GM12878 (cell line): ENCODE measurements around the gene AKAP13. TPM values are rescaled to one million over a fixed set of nuclear protein-coding genes. Genes with fewer than 3 reads are reported as not detected.

Source experiments
- ATAC-seq: fragments of 200-7000 bp; cut with Tn5 transposase; 3 replicates; pipeline ENCODE4 v1.9.1; 2020; ENCODE audit warnings: mild to moderate bottlenecking, moderate library complexity
- BruUV-seq: library from RNA; stranded (reverse); fragments of 400-500 nt; replicated peaks from 2 replicates; lab custom pipeline; 2021; lab: Mats Ljungman, UMichigan
- CTCF ChIA-PET: fragments of 300-600 bp; sonication (Branson Sonifier 250); formaldehyde crosslinking; extraction: SDS; loops from one replicate; lab custom pipeline; 2021; ENCODE audit warnings: inconsistent platforms; lab: Yijun Ruan, JAX
- POLR2A ChIA-PET: fragments of 350-600 bp; formaldehyde crosslinking; extraction: SDS; loops from one replicate; lab custom pipeline; 2021; ENCODE audit warnings: inconsistent platforms; lab: Charles Lee
- RAD21 ChIA-PET: fragments of 300-600 bp; sonication (Branson Sonifier 250); formaldehyde crosslinking; loops from one replicate; lab custom pipeline; 2023; ENCODE audit warnings: antibody characterized with exemption; ENCODE audit not compliant: unreplicated experiment; lab: Charles Lee
- SMC1A ChIA-PET: fragments of 300-600 bp; sonication (Branson Sonifier 250); formaldehyde crosslinking; loops from one replicate; lab custom pipeline; 2023; ENCODE audit not compliant: unreplicated experiment, uncharacterized antibody; lab: Charles Lee
- DNase-seq: peaks from one replicate; pipeline ENCODE4 v3.0.0-alpha.2; 2011; ENCODE audit warnings: low read depth, low spot score
- FAIRE-seq: peaks from 3 replicates; lab custom pipeline; 2011; peaks lifted over from hg19 to GRCh38; lab: Jason Lieb, UNC
- H2AFZ ChIP-seq: 2 replicates; pipeline ENCODE4 v1.6.0; 2011; ENCODE audit warnings: low read depth, low read length, control low read depth; ENCODE audit not compliant: control insufficient read depth
- H3K27ac ChIP-seq: 2 replicates; pipeline ENCODE4 v1.5.1; 2011; ENCODE audit warnings: control low read depth; ENCODE audit not compliant: control insufficient read depth, insufficient read depth
- H3K27me3 ChIP-seq, 2 experiments: replicated peaks in 1 of 2; 2 replicates each; pipeline versions ENCODE4 v1.6.0 to v1.6.1; 2011; ENCODE audit warnings: low read length in 1 of 2; ENCODE audit not compliant: control insufficient read depth in 2 of 2, insufficient read depth in 2 of 2
- H3K36me3 ChIP-seq, 2 experiments: 2 replicates each; pipeline ENCODE4 v1.5.1; 2011; ENCODE audit warnings: low read length in 1 of 2; ENCODE audit not compliant: control insufficient read depth in 2 of 2, insufficient read depth in 2 of 2
- H3K4me1 ChIP-seq: 2 replicates; pipeline ENCODE4 v1.6.1; 2011; ENCODE audit warnings: mild to moderate bottlenecking, low read length, moderate library complexity, mixed read lengths; ENCODE audit not compliant: control insufficient read depth, insufficient read depth
- H3K4me2 ChIP-seq: 2 replicates; pipeline ENCODE4 v1.6.0; 2011; ENCODE audit warnings: control low read depth; ENCODE audit not compliant: control insufficient read depth, insufficient read depth
- H3K4me3 ChIP-seq: fragments of 200-600 bp; sonication (generic); 2 replicates; pipeline ENCODE4 v1.5.1; 2016
- H3K79me2 ChIP-seq: 2 replicates; pipeline ENCODE4 v1.6.0; 2011; ENCODE audit warnings: low read length; ENCODE audit not compliant: control insufficient read depth, insufficient read depth
- H3K9ac ChIP-seq: 2 replicates; pipeline ENCODE4 v1.8.0; 2011; ENCODE audit warnings: low read length, control low read depth, mixed read lengths; ENCODE audit not compliant: control insufficient read depth, insufficient read depth
- H3K9me3 ChIP-seq: replicated peaks from 3 replicates; pipeline ENCODE4 v1.5.1; 2011; ENCODE audit warnings: mild to moderate bottlenecking, low read length; ENCODE audit not compliant: control insufficient read depth, insufficient read depth
- H4K20me1 ChIP-seq: 2 replicates; pipeline ENCODE4 v1.6.0; 2011; ENCODE audit not compliant: control insufficient read depth, insufficient read depth
- BCL11A ChIP-seq: IDR thresholded peaks from 2 replicates; pipeline ENCODE4 v1.6.1; 2011; ENCODE audit warnings: low read depth, low read length
- ETV6 ChIP-seq, 2 experiments: fragments of 450-650 bp in 1 of 2; IDR thresholded peaks in 1 of 2; conservative IDR thresholded peaks in 1 of 2; 2 replicates each; pipeline ENCODE4 v1.6.1; 2014; ENCODE audit warnings: antibody characterized with exemption in 1 of 2, borderline replicate concordance in 1 of 2, low read depth in 1 of 2, mild to moderate bottlenecking in 1 of 2, moderate library complexity in 1 of 2
- HDAC6 ChIP-seq: fragments of 200-600 bp; sonication (generic); IDR thresholded peaks from one replicate; pipeline ENCODE4 v1.8.0; 2017; ENCODE audit warnings: antibody characterized with exemption; ENCODE audit not compliant: unreplicated experiment
- IKZF2 ChIP-seq, 2 experiments: fragments of 450-650 bp; IDR thresholded peaks; 2 replicates each; pipeline ENCODE4 v1.6.1; 2017; ENCODE audit warnings: mild to moderate bottlenecking in 2 of 2, moderate library complexity in 2 of 2
- IRF4 ChIP-seq: IDR thresholded peaks from 2 replicates; pipeline ENCODE4 v1.6.1; 2011; ENCODE audit warnings: low read depth, low read length
- MTA2 ChIP-seq: fragments of 450-650 bp; IDR thresholded peaks from 2 replicates; pipeline ENCODE4 v1.6.1; 2016; ENCODE audit warnings: low read depth, mild to moderate bottlenecking, moderate library complexity
- NR2C2 ChIP-seq: IDR thresholded peaks from 2 replicates; pipeline ENCODE4 v1.6.1; 2011; ENCODE audit warnings: borderline replicate concordance, low read depth; ENCODE audit not compliant: control insufficient read depth, insufficient read length
- NRF1 ChIP-seq: conservative IDR thresholded peaks from 2 replicates; pipeline ENCODE4 v1.6.1; 2011; ENCODE audit warnings: mild to moderate bottlenecking, low read depth, low read length, improper control_type of control experiment
- PAX5 ChIP-seq: IDR thresholded peaks from 2 replicates; pipeline ENCODE4 v1.6.1; 2011; ENCODE audit warnings: low read depth, low read length, borderline replicate concordance
- RAD21 ChIP-seq: IDR thresholded peaks from 2 replicates; pipeline ENCODE4 v1.6.1; 2011; ENCODE audit warnings: mild to moderate bottlenecking, low read depth, low read length, moderate library complexity; ENCODE audit not compliant: insufficient read depth
- RELA ChIP-seq: fragments of 450-650 bp; IDR thresholded peaks from 2 replicates; pipeline ENCODE4 v1.8.0; 2014; ENCODE audit warnings: borderline replicate concordance; ENCODE audit not compliant: partially characterized antibody
- RUNX3 ChIP-seq: IDR thresholded peaks from 2 replicates; pipeline ENCODE4 v1.6.1; 2012; ENCODE audit warnings: low read length, inconsistent platforms
- SP1 ChIP-seq: IDR thresholded peaks from one replicate; pipeline ENCODE4 v1.6.1; 2011; ENCODE audit warnings: low read depth, low read length
- WGBS: methylation state at CpG from one replicate; pipeline ENCODE4 v1.1.6; 2016; ENCODE audit warnings: low lambda C conversion rate; ENCODE audit not compliant: insufficient replicate concordance, insufficient coverage; ENCODE audit errors: missing lambda C conversion rate; 5-methylcytosine and 5-hydroxymethylcytosine counted together
- in situ Hi-C: fragments of 300-500 bp; cut with MboI; formaldehyde crosslinking; loops from 9 replicates; pipeline ENCODE4 v1.14.3; 2018; ENCODE audit warnings: mixed read lengths
- intact Hi-C: fragments of 100-400 bp; cut with micrococcal nuclease; formaldehyde crosslinking; loops from one replicate; pipeline ENCODE4 v1.14.2; 2022; ENCODE audit not compliant: unreplicated experiment
- polyA plus RNA-seq, 11 experiments: library from polyadenylated mRNA; depleted of rRNA in 4 of 11; unstranded in 6 of 11; stranded (reverse) in 5 of 11; fragments of >200 nt; fragmentation: Nextera tagmentation in 4 of 11; fragmentation: Illumina TruSeq in 1 of 11; extraction: Ambion mirVana in 4 of 11; extraction: Trizol in 1 of 11; gene quantifications; 1 replicate in 1 of 11; 2 replicates in 10 of 11; pipeline versions ENCODE4 v1.2.1 to v1.2.3, GENCODE V29; 2011 to 2016; ENCODE audit warnings: inconsistent platforms in 2 of 11, missing spikeins in 2 of 11, low read depth in 1 of 11
- total RNA-seq, 4 experiments: library from RNA; depleted of rRNA in 3 of 4; stranded (reverse); fragments of >200 nt in 3 of 4; fragmentation: Illumina TruSeq in 1 of 4; extraction: Trizol in 1 of 4; gene quantifications; 2 replicates each; pipeline versions ENCODE4 v1.2.1 to v1.2.3, GENCODE V29; 2013 to 2021
- TF ChIP-seq, protein P1 (sequence below): IDR thresholded peaks from 2 replicates; pipeline ENCODE4 v1.6.1; 2012; ENCODE audit warnings: improper control_type of control experiment, low read depth, low read length; ENCODE audit not compliant: insufficient replicate concordance
- TF ChIP-seq, protein P2 (sequence below): fragments of 450-650 bp; IDR thresholded peaks from 2 replicates; pipeline ENCODE4 v1.6.1; 2016; ENCODE audit warnings: mild to moderate bottlenecking

The AKAP13 gene
- total and polyA plus RNA-seq, 10 of the 15 experiments (the other 5 are each of a cell fraction or from before 2014, with no cell fraction given): 14.4 to 74.9 (median 55.1) TPM

DNA sequence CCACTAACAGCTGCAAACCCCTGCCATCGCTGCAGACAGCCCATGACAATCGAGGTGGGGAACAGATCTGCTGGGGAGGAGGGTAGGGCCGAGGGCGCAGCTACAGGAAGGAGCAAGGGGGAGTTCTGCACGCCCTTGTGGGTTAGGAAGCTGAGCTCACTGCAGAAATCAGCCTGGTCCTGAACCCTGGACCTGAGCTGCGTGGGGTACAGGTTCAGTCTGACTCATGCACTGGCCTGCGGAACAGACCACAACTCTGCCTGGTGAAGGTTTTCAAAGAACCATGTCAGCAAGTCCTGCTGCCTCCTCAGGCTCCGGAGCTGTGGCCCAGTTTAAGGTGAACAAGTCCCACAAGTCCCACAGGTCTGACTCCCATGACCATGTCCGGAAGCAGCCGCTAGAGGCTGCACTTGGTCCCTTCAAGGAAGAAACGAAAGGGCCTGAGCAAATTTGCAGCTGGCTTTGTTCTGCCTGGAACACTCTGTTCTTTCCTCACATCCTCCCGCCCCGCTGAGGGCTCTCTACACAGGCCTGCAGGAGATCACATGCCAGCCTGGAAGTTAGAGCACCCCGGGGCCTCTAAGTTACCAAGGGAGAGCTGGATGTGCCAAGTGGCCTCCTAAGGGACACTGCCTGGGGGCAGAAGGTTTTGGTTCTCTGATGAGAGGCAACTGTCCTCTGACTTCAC is 49.4 kb upstream of the AKAP13 start:
- no TSS peak for BruUV-seq
- Histone ChIP-seq H3K27ac (peak overlapping the region; percentile 84), H3K79me2 (no peaks in the 10 kb centered on the region), H3K36me3 (no peaks in the 10 kb centered on the region), H3K4me3 (peak overlapping the region; percentile 70), H2AFZ (peak overlapping the region; percentile 82), H3K9me3 (no peaks in the 10 kb centered on the region; the same call in 2 of the 3 replicates), H3K4me2 (peak overlapping the region; percentile 92), H4K20me1 (no peaks in the 10 kb centered on the region), H3K9ac (peak overlapping the region; percentile 73), H3K4me1 (peaks cover 44% of the 10 kb centered on the region), H3K27me3 (no peaks in the 10 kb centered on the region)
- ChIA-PET CTCF (interaction anchor here (0.6 to 7.7 kb wide), 35 partner anchors 10 to 509 kb away, joined by 3 to 119 read pairs (median 5); partner anchors contain the start of gene AKAP13), SMC1A (interaction anchor here (0.6 to 9.2 kb wide), 34 partner anchors 9 to 1763 kb away, joined by 3 to 177 read pairs (median 6); partner anchors contain the start of gene AKAP13), RAD21 (interaction anchor here (0.6 to 7.6 kb wide), 36 partner anchors 13 to 400 kb away, joined by 3 to 202 read pairs (median 5); partner anchors contain the start of gene AKAP13), POLR2A (interaction anchor here (0.7 to 3.0 kb wide), 12 partner anchors 11 to 86 kb away, joined by 3 to 24 read pairs (median 5); partner anchors contain the start of gene AKAP13)
- WGBS: 0% methylated on average over 14 of the region's 14 CpGs
- DNase-seq: peak; percentile 90
- in situ Hi-C loops (loop anchor here (5.0 kb wide), 1 partner anchor 81 kb away; no protein-coding TSS in a partner anchor), intact Hi-C loops (loop anchor here (1.0 to 5.0 kb wide), 5 partner anchors 35 to 174 kb away; no protein-coding TSS in a partner anchor)
- FAIRE-seq: peak; percentile 79
- ATAC-seq: peak; percentile 83
- TF ChIP-seq, protein P1, sequence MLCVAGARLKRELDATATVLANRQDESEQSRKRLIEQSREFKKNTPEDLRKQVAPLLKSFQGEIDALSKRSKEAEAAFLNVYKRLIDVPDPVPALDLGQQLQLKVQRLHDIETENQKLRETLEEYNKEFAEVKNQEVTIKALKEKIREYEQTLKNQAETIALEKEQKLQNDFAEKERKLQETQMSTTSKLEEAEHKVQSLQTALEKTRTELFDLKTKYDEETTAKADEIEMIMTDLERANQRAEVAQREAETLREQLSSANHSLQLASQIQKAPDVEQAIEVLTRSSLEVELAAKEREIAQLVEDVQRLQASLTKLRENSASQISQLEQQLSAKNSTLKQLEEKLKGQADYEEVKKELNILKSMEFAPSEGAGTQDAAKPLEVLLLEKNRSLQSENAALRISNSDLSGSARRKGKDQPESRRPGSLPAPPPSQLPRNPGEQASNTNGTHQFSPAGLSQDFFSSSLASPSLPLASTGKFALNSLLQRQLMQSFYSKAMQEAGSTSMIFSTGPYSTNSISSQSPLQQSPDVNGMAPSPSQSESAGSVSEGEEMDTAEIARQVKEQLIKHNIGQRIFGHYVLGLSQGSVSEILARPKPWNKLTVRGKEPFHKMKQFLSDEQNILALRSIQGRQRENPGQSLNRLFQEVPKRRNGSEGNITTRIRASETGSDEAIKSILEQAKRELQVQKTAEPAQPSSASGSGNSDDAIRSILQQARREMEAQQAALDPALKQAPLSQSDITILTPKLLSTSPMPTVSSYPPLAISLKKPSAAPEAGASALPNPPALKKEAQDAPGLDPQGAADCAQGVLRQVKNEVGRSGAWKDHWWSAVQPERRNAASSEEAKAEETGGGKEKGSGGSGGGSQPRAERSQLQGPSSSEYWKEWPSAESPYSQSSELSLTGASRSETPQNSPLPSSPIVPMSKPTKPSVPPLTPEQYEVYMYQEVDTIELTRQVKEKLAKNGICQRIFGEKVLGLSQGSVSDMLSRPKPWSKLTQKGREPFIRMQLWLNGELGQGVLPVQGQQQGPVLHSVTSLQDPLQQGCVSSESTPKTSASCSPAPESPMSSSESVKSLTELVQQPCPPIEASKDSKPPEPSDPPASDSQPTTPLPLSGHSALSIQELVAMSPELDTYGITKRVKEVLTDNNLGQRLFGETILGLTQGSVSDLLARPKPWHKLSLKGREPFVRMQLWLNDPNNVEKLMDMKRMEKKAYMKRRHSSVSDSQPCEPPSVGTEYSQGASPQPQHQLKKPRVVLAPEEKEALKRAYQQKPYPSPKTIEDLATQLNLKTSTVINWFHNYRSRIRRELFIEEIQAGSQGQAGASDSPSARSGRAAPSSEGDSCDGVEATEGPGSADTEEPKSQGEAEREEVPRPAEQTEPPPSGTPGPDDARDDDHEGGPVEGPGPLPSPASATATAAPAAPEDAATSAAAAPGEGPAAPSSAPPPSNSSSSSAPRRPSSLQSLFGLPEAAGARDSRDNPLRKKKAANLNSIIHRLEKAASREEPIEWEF: peak; percentile 30
- TF ChIP-seq ETV6 (conservative IDR thresholded peaks at IDR 0.05 in 1 of 2, IDR thresholded peaks at IDR 0.05 in 1 of 2; ENCODE audit: borderline replicate concordance in 1 of 2, low read depth in 1 of 2): peak in 1 of 2 experiments; percentile 95; a peak in 2 of 4 replicates
- no peak for TF ChIP-seq HDAC6
- TF ChIP-seq NRF1: 0 out of 2 replicates have a peak, but pooled peaks have one; percentile 4
- TF ChIP-seq MTA2: peak; percentile 67
- no peak for TF ChIP-seq RELA
- TF ChIP-seq SP1: peak; percentile 61
- TF ChIP-seq RUNX3: peak; percentile 97
- TF ChIP-seq IKZF2 (IDR thresholded peaks at IDR 0.05): peak; percentile 71 to 75
- TF ChIP-seq NR2C2: no peak
- peak; percentile 98 for TF ChIP-seq RAD21
- peak; percentile 90 for TF ChIP-seq BCL11A
- TF ChIP-seq, protein P2, sequence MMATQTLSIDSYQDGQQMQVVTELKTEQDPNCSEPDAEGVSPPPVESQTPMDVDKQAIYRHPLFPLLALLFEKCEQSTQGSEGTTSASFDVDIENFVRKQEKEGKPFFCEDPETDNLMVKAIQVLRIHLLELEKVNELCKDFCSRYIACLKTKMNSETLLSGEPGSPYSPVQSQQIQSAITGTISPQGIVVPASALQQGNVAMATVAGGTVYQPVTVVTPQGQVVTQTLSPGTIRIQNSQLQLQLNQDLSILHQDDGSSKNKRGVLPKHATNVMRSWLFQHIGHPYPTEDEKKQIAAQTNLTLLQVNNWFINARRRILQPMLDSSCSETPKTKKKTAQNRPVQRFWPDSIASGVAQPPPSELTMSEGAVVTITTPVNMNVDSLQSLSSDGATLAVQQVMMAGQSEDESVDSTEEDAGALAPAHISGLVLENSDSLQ: no peak
- peak; percentile 81; the same call in 1 of the 2 replicates for TF ChIP-seq IRF4
- peak; percentile 89 for TF ChIP-seq PAX5
